H1 (cell line): Measurements from ENCODE around the gene AP1M1. TPM values are rescaled to one million over a fixed set of nuclear protein-coding genes. Genes with fewer than 3 reads are reported as not detected.

Source experiments
- ASH2L ChIP-seq: fragments of 200-600, 300-600 bp; sonication (generic); IDR thresholded peaks from one replicate; pipeline ENCODE4 v1.7.1; 2017; ENCODE audit warnings: low read length
- RNF2 ChIP-seq: fragments of 200-900, 300-1000 bp; sonication (generic); IDR thresholded peaks from 2 replicates; pipeline ENCODE4 v1.7.1; 2016; ENCODE audit warnings: borderline replicate concordance, low read depth, mild to moderate bottlenecking, antibody characterized with exemption, low read length; ENCODE audit not compliant: poor library complexity, severe bottlenecking; ENCODE audit errors: missing control alignments
- polyA plus RNA-seq, 7 experiments: library from polyadenylated mRNA; depleted of rRNA in 3 of 7; stranded (reverse) in 5 of 7; unstranded in 2 of 7; fragments of >200 nt in 5 of 7; fragments of 200-250 nt in 2 of 7; gene quantifications; 1 replicate in 5 of 7; 2 replicates in 1 of 7; 4 replicates in 1 of 7; pipeline versions ENCODE4 v1.2.1 to v1.2.3, GENCODE V29; 2011 to 2013; ENCODE audit warnings: missing spikeins in 2 of 7, mixed read lengths in 2 of 7
- total RNA-seq: library from RNA; stranded (reverse); fragmentation: NEBNext Ultra II Directional; extraction: Animal tissue kit (Norgen Biotek cat#: 25700); gene quantifications from 2 replicates; pipeline ENCODE4 v1.2.1, GENCODE V29; 2021
- TF ChIP-seq, protein P1 (sequence below), 3 experiments: IDR thresholded peaks; 1 replicate in 2 of 3; 2 replicates in 1 of 3; pipeline versions ENCODE4 v1.5.1 to v1.6.1; 2011; ENCODE audit warnings: low read length in 3 of 3, mild to moderate bottlenecking in 3 of 3, inconsistent platforms in 2 of 3, low read depth in 1 of 3, moderate library complexity in 1 of 3; ENCODE audit not compliant: insufficient read depth in 1 of 3; ENCODE audit errors: control extremely low read depth in 1 of 3

Gene AP1M1
- total and polyA plus RNA-seq, 2 of the 8 experiments (the other 6 are each of a cell fraction or from before 2014, with no cell fraction given) = 30.9 to 37.5 TPM

DNA sequence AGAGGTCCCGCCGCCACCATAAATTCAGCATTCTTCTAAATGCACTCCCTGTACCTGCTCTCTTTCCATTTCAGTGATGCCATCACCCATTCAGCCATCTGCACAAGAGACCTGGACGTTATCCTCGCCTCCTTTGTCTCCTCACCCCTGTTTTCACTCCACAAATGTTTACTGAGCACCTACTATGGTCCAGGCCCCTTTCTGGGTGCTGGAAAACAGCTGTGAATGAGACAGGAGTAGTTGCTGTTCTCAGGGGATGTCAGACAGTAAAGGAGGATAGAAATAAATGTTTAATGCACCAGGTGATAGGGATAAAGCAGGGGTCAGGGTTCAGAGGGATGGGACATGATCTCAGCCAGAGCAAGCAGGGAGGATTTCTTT, 3.3 kb downstream of the AP1M1 start (continued):
- TF ChIP-seq, protein P1, sequence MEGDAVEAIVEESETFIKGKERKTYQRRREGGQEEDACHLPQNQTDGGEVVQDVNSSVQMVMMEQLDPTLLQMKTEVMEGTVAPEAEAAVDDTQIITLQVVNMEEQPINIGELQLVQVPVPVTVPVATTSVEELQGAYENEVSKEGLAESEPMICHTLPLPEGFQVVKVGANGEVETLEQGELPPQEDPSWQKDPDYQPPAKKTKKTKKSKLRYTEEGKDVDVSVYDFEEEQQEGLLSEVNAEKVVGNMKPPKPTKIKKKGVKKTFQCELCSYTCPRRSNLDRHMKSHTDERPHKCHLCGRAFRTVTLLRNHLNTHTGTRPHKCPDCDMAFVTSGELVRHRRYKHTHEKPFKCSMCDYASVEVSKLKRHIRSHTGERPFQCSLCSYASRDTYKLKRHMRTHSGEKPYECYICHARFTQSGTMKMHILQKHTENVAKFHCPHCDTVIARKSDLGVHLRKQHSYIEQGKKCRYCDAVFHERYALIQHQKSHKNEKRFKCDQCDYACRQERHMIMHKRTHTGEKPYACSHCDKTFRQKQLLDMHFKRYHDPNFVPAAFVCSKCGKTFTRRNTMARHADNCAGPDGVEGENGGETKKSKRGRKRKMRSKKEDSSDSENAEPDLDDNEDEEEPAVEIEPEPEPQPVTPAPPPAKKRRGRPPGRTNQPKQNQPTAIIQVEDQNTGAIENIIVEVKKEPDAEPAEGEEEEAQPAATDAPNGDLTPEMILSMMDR (IDR thresholded peaks at IDR 0.05; ENCODE audit: control extremely low read depth in 1 of 3, insufficient read depth in 1 of 3, low read depth in 1 of 3, low read length in 3 of 3) = no peak
- TF ChIP-seq ASH2L (no peak), RNF2 (no peak)
